Astrocyte (in vitro differentiated cells and primary cell): ENCODE measurements around the gene CDK16.

Experiments used
- EZH2 ChIP-seq: IDR thresholded peaks from 2 replicates; pipeline ENCODE4 v1.6.1; 2012; ENCODE audit warnings: mild to moderate bottlenecking, low read length, inconsistent platforms; ENCODE audit not compliant: insufficient read depth
- TF ChIP-seq, protein P1 (sequence below): IDR thresholded peaks from 2 replicates; pipeline ENCODE4 v1.5.1; 2011; ENCODE audit warnings: low read depth, mild to moderate bottlenecking, inconsistent platforms, low read length, moderate library complexity; ENCODE audit not compliant: insufficient read depth

- TF ChIP-seq, protein P1, sequence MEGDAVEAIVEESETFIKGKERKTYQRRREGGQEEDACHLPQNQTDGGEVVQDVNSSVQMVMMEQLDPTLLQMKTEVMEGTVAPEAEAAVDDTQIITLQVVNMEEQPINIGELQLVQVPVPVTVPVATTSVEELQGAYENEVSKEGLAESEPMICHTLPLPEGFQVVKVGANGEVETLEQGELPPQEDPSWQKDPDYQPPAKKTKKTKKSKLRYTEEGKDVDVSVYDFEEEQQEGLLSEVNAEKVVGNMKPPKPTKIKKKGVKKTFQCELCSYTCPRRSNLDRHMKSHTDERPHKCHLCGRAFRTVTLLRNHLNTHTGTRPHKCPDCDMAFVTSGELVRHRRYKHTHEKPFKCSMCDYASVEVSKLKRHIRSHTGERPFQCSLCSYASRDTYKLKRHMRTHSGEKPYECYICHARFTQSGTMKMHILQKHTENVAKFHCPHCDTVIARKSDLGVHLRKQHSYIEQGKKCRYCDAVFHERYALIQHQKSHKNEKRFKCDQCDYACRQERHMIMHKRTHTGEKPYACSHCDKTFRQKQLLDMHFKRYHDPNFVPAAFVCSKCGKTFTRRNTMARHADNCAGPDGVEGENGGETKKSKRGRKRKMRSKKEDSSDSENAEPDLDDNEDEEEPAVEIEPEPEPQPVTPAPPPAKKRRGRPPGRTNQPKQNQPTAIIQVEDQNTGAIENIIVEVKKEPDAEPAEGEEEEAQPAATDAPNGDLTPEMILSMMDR, result no peak
- TF ChIP-seq EZH2, result no peak
These were observed 13.5 kb upstream of the CDK16 start for GRCh38 chrX:47204970-47205369.
